WTC11 (cell line): ENCODE measurements around the gene CCDC71L.

Source experiments
- ATF2 ChIP-seq: sonication (generic); formaldehyde crosslinking; IDR thresholded peaks from 2 replicates; pipeline ENCODE4 v1.8.1; 2022; ENCODE audit warnings: low read depth, missing genetic modification reagents, borderline replicate concordance
- CTCF ChIP-seq: fragments of 200-600 bp; IDR thresholded peaks from 2 replicates; pipeline ENCODE4 v1.8.0; 2022; ENCODE audit warnings: antibody characterized with exemption
- HMGXB4 ChIP-seq: sonication (generic); formaldehyde crosslinking; IDR thresholded peaks from 2 replicates; pipeline ENCODE4 v1.8.1; 2023; ENCODE audit warnings: mild to moderate bottlenecking, moderate library complexity, missing genetic modification reagents
- JUN ChIP-seq: sonication (generic); formaldehyde crosslinking; IDR thresholded peaks from 2 replicates; pipeline ENCODE4 v1.8.0; 2023; ENCODE audit warnings: mild to moderate bottlenecking, missing genetic modification reagents
- SMAD4 ChIP-seq: sonication (generic); formaldehyde crosslinking; IDR thresholded peaks from 2 replicates; pipeline ENCODE4 v1.8.0; 2022; ENCODE audit warnings: mild to moderate bottlenecking, missing genetic modification reagents
- STAT6 ChIP-seq: sonication (generic); formaldehyde crosslinking; conservative IDR thresholded peaks from 2 replicates; pipeline ENCODE4 v1.8.1; 2023; ENCODE audit warnings: mild to moderate bottlenecking, low read depth, missing genetic modification reagents, moderate library complexity
- ZNF317 ChIP-seq: sonication (generic); formaldehyde crosslinking; IDR thresholded peaks from 2 replicates; pipeline ENCODE4 v1.8.1; 2023; ENCODE audit warnings: low read depth, mild to moderate bottlenecking, moderate library complexity, missing genetic modification reagents, borderline replicate concordance

- TF ChIP-seq CTCF, result no peak
- no peak for TF ChIP-seq ATF2
- no peak for TF ChIP-seq ZNF317 (CRISPR knock-in tag)
- no peak for TF ChIP-seq STAT6 (CRISPR knock-in tag)
- no peak for TF ChIP-seq SMAD4 (CRISPR knock-in tag)
- TF ChIP-seq JUN (CRISPR knock-in tag), result no peak
- TF ChIP-seq HMGXB4 (CRISPR knock-in tag), result no peak
Measured at GRCh38 chr7:106629516-106629915, 31.4 kb downstream of the CCDC71L start.
